ENCODE data around the gene MIPOL1.

DNA sequence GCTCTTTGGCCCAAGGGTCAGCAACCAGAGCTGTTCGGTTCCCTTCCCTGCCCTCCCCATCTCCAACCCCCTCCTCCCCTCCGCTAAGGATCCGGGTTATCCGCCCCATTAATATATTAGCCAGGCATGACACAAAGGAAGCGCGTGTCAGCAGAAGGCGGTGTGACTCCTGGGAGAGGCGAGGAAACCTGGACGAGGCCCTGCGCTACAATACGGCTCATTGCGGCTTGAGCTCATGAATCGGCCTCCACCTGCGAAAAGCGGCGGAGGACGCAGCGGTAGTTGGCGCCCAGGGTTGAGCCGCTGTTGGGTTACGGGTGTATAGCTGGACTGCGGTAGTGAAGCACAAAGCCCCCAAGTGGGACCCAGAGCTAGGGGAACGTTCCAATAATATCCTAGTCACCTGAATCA lies 387.4 kb downstream of the MIPOL1 start:
- no peak for TF ChIP-seq GATA2 (IDR thresholded peaks at IDR 0.05; ENCODE audit: low read depth, low read length)
- no peak for TF ChIP-seq GATA3 (IDR thresholded peaks at IDR 0.05; ENCODE audit: low read depth, low read length)
